HL-60 (cell line): Measurements from ENCODE around the gene TMEM190.

Experiments used
- DNase-seq, 2 experiments: peaks; one replicate each; pipeline ENCODE4 v3.0.0-alpha.2; 2010 to 2020; ENCODE audit warnings: low read depth in 1 of 2, low spot score in 1 of 2
- H3K27ac ChIP-seq: fragments of 250-450 bp; sonication (Bioruptor Pico); replicated peaks from 2 replicates; pipeline ENCODE4 v1.5.1; 2020; ENCODE audit warnings: mild to moderate bottlenecking, moderate library complexity
- H3K27me3 ChIP-seq: fragments of 250-450 bp; sonication (Bioruptor Pico); 2 replicates; pipeline ENCODE4 v1.5.1; 2021; ENCODE audit warnings: mild to moderate bottlenecking, moderate library complexity; ENCODE audit not compliant: insufficient read depth, poor library complexity, severe bottlenecking
- H3K4me3 ChIP-seq: replicated peaks from 2 replicates; pipeline ENCODE4 v1.5.1; 2011; ENCODE audit warnings: mild to moderate bottlenecking, control low read depth, low read length; ENCODE audit not compliant: insufficient read depth
- GABPA ChIP-seq: IDR thresholded peaks from 2 replicates; pipeline ENCODE4 v1.6.1; 2012; ENCODE audit warnings: low read depth
- POLR2AphosphoS5 ChIP-seq: IDR thresholded peaks from 2 replicates; pipeline ENCODE4 v1.6.1; 2012; ENCODE audit warnings: low read depth
- SPI1 ChIP-seq: IDR thresholded peaks from 2 replicates; pipeline ENCODE4 v1.6.1; 2012; ENCODE audit warnings: low read depth, mild to moderate bottlenecking, borderline replicate concordance
- TF ChIP-seq, protein P1 (sequence below): IDR thresholded peaks from one replicate; pipeline ENCODE4 v1.5.1; 2011; ENCODE audit warnings: low read length, control low read depth, inconsistent platforms; ENCODE audit not compliant: insufficient read depth
- TF ChIP-seq, protein P2 (sequence below): IDR thresholded peaks from 2 replicates; pipeline ENCODE4 v1.6.1; 2012; ENCODE audit warnings: low read depth; ENCODE audit not compliant: insufficient replicate concordance

The TMEM190 gene

DNA sequence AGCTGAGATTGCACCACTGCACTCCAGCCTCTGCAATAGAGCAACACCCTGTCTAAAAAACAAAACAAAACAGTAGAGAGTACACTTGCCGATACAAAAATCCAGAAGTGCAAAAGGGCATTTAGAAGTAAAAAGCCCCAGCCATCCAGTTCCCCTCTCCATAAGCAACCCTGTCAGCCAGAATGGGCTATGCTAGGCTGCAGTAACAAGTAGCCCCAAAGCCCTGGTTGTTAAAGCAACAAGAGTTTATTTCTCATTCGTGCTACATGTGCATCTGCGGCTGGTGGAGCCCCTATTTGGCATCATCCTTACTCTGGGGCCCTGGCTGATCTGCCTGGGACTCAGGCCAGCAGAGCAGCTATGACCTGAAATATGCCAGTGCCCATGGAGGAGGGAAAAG is 47.9 kb downstream of the TMEM190 start:
- Histone ChIP-seq H3K27ac (no peak overlapping the region), H3K27me3 (no peaks in the 10 kb centered on the region), H3K4me3 (no peak overlapping the region)
- TF ChIP-seq, protein P1, sequence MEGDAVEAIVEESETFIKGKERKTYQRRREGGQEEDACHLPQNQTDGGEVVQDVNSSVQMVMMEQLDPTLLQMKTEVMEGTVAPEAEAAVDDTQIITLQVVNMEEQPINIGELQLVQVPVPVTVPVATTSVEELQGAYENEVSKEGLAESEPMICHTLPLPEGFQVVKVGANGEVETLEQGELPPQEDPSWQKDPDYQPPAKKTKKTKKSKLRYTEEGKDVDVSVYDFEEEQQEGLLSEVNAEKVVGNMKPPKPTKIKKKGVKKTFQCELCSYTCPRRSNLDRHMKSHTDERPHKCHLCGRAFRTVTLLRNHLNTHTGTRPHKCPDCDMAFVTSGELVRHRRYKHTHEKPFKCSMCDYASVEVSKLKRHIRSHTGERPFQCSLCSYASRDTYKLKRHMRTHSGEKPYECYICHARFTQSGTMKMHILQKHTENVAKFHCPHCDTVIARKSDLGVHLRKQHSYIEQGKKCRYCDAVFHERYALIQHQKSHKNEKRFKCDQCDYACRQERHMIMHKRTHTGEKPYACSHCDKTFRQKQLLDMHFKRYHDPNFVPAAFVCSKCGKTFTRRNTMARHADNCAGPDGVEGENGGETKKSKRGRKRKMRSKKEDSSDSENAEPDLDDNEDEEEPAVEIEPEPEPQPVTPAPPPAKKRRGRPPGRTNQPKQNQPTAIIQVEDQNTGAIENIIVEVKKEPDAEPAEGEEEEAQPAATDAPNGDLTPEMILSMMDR = no peak
- no peak for TF ChIP-seq GABPA
- no peak for TF ChIP-seq SPI1
- no peak for TF ChIP-seq POLR2AphosphoS5
- TF ChIP-seq, protein P2, sequence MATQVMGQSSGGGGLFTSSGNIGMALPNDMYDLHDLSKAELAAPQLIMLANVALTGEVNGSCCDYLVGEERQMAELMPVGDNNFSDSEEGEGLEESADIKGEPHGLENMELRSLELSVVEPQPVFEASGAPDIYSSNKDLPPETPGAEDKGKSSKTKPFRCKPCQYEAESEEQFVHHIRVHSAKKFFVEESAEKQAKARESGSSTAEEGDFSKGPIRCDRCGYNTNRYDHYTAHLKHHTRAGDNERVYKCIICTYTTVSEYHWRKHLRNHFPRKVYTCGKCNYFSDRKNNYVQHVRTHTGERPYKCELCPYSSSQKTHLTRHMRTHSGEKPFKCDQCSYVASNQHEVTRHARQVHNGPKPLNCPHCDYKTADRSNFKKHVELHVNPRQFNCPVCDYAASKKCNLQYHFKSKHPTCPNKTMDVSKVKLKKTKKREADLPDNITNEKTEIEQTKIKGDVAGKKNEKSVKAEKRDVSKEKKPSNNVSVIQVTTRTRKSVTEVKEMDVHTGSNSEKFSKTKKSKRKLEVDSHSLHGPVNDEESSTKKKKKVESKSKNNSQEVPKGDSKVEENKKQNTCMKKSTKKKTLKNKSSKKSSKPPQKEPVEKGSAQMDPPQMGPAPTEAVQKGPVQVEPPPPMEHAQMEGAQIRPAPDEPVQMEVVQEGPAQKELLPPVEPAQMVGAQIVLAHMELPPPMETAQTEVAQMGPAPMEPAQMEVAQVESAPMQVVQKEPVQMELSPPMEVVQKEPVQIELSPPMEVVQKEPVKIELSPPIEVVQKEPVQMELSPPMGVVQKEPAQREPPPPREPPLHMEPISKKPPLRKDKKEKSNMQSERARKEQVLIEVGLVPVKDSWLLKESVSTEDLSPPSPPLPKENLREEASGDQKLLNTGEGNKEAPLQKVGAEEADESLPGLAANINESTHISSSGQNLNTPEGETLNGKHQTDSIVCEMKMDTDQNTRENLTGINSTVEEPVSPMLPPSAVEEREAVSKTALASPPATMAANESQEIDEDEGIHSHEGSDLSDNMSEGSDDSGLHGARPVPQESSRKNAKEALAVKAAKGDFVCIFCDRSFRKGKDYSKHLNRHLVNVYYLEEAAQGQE = no peak
- DNase-seq = no peak

DNA sequence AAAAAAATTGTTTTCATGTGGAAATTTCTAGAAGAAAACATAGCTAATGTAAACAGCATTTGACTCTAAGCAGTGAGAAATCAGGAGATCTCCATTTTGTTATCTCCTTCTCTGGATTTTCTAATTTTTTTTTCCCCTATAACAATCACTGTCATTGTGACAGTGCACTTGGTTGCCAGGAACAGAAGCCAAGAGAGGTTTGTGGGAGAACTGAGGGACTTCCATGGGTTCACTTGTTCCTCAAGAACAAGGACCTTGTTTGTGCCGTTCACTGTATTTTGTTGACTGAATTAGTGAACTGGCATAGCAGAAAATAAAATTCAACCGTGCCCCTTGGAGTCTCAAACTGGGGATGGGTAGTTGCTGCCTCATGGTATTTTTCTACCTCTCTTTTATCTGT is 49.4 kb downstream of the TMEM190 start:
- no peak overlapping the region for H3K27ac ChIP-seq

More for the DNA sequence above, 49.4 kb downstream of the TMEM190 start:
- DNase-seq = no peak
- Histone ChIP-seq H3K4me3 (no peak overlapping the region), H3K27me3 (no peaks in the 10 kb centered on the region)
- TF ChIP-seq, protein P1 = no peak
- TF ChIP-seq POLR2AphosphoS5 = no peak
- TF ChIP-seq SPI1 = no peak
- TF ChIP-seq GABPA = no peak
- TF ChIP-seq, protein P2 = no peak
